LNCAP (cell line): ENCODE results near the gene NRL.

ENCODE experiments used
- TF ChIP-seq, protein P1 (sequence below): fragments of 450-650 bp; IDR thresholded peaks from 2 replicates; pipeline ENCODE4 v1.5.1; 2017; ENCODE audit warnings: mild to moderate bottlenecking

The NRL gene

DNA sequence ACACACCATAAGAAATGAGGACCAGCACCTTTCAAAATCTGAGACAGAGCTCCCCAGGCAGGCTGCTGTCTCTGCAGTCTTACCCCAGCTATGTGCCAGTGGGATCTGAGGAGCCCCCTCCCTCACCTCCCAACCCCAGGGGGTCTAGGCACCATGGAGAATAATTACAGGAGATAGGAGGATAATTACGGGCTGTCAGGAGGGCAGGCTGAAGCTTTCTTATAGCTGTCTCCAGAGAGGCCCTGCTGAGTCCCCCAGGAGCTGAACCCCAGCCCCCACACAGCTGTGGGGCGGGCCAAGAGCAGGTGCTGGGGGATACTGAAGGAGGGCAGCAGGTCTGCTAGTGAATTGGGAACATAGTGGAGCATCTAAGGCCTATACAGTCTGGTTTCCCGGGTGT, 36.6 kb downstream of the NRL start:
- TF ChIP-seq, protein P1, sequence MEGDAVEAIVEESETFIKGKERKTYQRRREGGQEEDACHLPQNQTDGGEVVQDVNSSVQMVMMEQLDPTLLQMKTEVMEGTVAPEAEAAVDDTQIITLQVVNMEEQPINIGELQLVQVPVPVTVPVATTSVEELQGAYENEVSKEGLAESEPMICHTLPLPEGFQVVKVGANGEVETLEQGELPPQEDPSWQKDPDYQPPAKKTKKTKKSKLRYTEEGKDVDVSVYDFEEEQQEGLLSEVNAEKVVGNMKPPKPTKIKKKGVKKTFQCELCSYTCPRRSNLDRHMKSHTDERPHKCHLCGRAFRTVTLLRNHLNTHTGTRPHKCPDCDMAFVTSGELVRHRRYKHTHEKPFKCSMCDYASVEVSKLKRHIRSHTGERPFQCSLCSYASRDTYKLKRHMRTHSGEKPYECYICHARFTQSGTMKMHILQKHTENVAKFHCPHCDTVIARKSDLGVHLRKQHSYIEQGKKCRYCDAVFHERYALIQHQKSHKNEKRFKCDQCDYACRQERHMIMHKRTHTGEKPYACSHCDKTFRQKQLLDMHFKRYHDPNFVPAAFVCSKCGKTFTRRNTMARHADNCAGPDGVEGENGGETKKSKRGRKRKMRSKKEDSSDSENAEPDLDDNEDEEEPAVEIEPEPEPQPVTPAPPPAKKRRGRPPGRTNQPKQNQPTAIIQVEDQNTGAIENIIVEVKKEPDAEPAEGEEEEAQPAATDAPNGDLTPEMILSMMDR = no peak

GRCh38 chr14:24077086-24077485, 37.7 kb downstream of the NRL start:
- TF ChIP-seq, protein P1 = no peak

GRCh38 chr14:24076302-24076601, 38.5 kb downstream of the NRL start:
- TF ChIP-seq, protein P1 = no peak

DNA sequence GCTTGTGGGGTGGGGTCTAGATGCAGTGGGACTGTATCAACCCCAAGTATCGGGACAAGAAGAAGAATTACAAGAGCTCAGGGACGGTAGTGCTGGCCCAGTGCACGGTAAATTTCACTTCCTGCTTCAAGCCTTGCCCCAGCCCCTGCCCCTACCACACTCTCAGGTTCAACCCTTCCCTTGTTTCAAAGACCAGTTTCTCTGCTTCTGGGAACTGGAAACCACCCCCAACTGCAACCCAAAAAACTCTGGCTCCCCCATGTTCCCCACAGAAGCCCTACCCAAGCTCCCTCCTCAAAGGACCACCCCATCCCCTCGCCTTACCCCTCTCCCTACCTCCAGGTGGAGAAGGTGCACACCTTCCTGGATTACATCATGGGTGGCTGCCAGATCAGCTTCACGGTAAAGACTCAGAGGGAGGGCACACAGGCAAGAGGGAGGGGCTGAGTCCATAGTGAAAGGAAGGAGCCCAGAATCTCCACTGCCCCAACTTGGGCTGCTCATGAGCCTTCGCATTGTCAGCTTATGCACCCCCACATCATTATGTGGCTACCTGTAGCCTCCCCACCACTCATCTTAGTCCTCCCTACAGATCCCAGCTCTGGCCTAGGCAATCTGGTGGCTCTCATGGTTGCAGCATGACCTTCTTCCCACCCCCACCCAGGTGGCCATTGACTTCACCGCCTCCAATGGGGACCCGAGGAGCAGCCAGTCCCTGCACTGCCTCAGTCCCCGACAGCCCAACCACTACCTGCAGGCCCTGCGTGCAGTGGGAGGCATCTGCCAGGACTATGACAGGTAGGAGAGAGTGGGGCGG, 39.1 kb downstream of the NRL start:
- TF ChIP-seq, protein P1 = no peak

DNA sequence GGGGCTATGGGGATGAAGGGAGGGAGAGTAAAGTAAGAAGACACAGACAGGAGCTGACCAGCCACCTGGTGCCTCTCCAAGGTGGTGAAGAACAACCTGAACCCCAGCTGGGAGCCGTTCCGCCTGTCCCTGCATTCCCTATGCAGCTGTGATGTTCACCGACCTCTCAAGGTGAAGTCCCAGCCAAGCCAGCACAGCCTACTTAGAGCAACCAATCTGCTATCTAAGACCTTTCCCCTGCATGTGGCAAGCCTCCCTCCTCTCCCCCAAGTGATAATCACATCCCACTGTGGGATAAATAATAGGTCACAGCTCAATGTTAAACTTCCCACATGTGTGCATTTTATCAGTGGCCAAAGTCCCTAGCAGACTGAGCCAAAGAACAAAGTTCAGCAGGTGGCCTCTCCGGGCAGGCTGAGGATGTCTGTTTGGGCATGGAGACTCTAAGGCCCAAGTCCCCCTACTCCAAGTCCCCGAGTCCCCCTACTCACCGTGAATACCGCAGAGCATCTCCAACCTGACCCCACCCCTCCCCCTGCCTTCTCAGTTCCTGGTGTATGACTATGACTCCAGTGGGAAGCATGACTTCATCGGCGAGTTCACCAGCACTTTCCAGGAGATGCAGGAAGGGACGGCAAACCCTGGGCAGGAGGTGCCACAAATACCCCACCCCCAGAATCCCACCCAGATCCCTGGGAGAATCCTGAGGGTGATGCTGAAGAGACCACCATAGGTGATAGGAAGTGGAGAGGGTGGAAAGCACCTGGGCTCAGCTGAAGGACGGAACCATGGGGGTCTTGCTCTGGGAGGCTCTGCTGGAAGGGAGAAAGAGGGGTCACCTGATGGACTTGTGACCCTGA, 39.9 kb downstream of the NRL start:
- TF ChIP-seq, protein P1 = no peak

DNA sequence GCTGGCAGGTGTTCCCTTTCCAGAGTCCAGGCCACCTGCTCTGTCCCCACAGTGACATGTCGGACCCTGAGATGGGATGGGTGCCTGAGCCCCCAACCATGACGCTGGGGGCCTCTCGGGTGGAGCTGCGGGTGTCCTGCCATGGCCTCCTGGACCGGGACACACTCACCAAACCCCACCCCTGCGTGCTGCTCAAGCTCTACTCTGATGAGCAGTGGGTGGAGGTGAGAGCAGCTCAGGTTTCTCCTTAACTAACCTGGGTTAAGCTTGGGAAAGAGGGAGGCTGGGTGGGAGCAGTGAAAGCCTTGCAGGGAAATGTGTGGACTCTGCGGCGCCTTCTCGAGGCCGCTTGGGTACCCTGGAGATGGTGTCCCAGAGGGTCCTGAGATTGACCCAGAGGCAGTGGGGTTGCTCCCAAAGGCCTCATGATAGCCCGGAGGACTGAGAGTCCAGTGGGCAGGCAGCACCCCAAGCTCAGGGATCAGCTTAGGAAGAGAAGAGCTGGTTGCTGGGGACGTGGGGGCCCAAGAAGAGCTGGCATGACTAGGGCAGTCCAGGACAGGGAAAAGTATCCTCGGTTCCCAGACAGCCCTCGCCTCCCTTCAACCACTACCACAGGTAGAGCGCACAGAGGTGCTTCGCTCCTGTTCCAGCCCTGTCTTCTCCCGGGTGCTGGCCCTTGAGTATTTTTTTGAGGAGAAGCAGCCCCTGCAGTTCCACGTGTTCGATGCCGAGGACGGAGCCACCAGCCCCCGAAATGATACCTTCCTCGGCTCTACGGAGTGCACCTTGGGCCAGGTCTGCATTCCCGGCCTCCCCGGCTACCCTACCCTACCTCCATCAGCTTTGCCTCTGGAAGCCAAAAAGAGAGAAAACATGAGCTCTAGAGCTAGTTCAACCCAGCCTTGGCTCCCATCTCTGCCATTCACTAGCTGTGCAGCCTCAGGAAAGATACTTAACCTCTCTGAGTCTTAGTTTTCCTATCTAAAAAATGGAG, 41.6 kb downstream of the NRL start:
- TF ChIP-seq, protein P1 = no peak

- TF ChIP-seq, protein P1 = no peak
These were observed 42.3 kb downstream of the NRL start for GRCh38 chr14:24072436-24072835.
